C4-2B (cell line): Measurements from ENCODE around the gene UNCX.

Source experiments
- H3K27ac ChIP-seq: fragments of 450-650 bp; 2 replicates; pipeline ENCODE4 v1.5.1; 2017
- ZFX ChIP-seq: fragments of 450-650 bp; IDR thresholded peaks from 2 replicates; pipeline ENCODE4 v1.6.1; 2017
- TF ChIP-seq, protein P1 (sequence below): fragments of 450-650 bp; conservative IDR thresholded peaks from 2 replicates; pipeline ENCODE4 v1.5.1; 2017; ENCODE audit warnings: mild to moderate bottlenecking

Gene UNCX

GRCh38 chr7:1227071-1227804, 5.4 kb upstream of the UNCX start:
- TF ChIP-seq ZFX = no peak
- TF ChIP-seq, protein P1, sequence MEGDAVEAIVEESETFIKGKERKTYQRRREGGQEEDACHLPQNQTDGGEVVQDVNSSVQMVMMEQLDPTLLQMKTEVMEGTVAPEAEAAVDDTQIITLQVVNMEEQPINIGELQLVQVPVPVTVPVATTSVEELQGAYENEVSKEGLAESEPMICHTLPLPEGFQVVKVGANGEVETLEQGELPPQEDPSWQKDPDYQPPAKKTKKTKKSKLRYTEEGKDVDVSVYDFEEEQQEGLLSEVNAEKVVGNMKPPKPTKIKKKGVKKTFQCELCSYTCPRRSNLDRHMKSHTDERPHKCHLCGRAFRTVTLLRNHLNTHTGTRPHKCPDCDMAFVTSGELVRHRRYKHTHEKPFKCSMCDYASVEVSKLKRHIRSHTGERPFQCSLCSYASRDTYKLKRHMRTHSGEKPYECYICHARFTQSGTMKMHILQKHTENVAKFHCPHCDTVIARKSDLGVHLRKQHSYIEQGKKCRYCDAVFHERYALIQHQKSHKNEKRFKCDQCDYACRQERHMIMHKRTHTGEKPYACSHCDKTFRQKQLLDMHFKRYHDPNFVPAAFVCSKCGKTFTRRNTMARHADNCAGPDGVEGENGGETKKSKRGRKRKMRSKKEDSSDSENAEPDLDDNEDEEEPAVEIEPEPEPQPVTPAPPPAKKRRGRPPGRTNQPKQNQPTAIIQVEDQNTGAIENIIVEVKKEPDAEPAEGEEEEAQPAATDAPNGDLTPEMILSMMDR = no peak
- no peak overlapping the region for H3K27ac ChIP-seq

GRCh38 chr7:1227814-1228544, 4.7 kb upstream of the UNCX start:
- no peak for TF ChIP-seq ZFX
- TF ChIP-seq, protein P1 = no peak
- H3K27ac ChIP-seq = no peak overlapping the region

DNA sequence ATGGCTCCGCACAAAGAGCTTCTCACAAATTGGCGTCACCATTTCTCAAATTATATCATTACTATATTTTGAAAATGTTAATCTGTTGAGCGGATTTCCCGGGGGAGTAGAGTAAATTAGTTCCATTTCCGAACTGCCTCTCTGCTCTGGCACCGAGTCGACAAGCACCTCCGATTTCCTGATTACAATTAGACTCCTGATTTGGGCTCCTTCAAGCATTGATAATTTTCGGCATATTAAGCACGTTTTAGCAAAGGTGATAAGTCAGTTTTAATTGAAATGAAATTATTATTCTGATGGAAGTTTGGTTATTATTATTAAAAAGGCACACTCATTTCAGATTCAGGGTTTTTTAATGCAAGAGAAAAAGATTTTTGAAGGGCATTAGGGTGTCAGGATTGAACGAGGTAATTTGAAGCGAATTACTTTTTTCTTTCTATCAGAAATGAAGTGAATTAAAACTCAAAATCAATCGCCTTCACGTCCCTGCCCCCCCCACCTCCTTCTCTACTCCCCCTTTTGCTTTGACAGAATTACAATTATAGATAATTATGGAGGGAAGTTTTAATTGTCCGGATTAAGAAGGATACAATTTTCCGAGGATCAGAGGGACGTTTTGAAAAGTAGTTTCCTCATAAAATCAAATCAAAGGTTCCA, 4.0 kb upstream of the UNCX start:
- TF ChIP-seq, protein P1 = no peak
- no peak for TF ChIP-seq ZFX
- no peak overlapping the region for H3K27ac ChIP-seq

DNA sequence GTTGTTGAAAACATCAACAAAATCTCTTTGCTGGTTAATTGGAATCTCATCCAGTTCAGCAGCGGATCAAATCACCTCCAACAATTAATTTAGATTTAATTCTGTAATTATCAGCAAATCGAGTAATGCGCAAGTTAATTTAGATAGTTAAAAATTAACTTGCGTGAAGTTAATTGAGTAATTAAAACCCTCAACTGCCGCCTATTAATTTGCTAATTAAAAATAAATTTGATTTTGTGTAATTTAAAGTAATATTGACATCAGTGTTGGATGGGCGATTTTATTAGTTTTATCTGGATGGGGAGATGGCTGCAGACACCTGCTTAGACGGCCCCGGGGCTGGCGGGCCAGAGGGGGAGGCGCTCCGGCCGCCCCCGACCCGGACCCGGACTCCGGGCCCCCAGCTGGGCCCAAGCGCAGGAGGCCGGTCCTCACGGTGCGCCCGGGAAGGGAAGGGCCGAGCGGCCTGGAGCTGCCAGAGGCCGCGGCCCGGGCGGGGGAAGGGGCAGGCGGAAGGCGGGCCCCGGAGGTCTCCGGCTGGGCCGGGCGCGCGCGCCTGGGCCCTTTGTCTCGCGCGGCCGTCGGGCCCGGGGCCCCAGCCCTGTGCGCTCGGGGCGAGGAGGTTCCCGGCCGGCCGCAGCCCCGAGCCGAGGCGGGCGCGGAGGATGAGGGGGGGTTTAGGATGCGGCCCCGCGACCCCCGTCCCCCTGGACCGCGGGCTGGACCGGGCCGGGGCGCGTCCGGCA, 3.3 kb upstream of the UNCX start:
- TF ChIP-seq ZFX = no peak
- TF ChIP-seq, protein P1 = no peak
- H3K27ac ChIP-seq = no peak overlapping the region

DNA sequence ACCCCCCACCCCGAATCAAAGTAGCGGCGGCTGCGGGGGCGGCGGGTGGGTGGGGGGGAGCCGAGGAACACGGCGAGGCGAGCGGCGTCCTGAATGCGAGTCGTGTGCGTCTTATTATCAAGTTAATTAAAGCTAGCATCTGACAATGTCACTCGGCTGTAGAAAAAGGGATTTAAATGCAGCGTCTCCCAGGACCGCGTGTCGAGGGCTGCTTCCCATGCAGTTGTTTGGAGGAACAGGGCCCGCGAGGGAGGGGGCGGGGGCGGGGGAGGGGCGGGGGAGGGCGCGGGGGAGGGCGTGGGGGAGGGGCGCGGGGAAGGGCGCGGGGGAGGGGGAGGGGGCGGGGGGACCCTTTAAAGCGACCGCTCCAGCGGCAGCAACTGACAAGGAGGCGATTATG, 2.7 kb upstream of the UNCX start:
- TF ChIP-seq, protein P1 = no peak
- TF ChIP-seq ZFX = no peak
- no peak overlapping the region for H3K27ac ChIP-seq

DNA sequence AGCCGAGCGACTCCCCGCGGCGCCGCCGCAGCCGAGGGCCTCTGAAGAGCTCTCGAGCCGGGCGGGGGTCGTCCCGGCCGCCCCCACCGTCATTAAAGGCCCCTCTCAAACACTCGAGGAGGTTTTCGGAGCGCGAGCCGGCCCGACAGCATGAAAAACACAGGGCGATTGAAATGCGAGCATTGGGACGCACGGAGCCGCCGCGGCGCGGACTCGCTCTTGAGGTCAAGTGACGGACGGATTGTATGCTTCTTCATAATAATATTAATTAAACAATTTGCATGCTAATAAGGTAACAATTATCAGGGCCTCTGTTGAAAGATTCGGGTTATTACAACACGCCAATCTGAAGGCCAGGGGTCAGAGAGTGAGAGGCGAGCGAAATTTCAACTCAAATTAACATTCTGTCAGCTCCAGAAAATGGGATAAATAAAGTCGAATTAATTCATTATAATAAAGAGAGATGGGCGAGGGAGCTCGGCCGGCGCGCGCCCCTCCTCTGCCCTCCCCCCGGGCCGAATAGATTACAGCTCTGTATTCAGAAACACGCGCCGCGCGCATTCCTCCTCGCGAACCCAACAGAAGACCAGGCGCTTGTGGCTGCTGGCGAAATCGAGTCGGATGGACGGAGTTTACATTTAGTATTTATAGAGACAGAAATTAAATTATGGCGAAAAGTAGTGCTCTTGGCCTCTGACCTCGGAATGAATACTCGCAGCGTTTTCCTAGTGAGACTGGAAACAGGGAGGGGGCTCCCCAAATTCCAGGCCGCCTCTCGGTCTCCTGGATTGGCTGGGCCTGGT, 2.1 kb upstream of the UNCX start:
- TF ChIP-seq, protein P1 = no peak
- no peak for TF ChIP-seq ZFX
- no peak overlapping the region for H3K27ac ChIP-seq
